Gastrocnemius medialis (tissue), 4 donors: ENCODE measurements around the gene PSMD7. TPM values are rescaled to one million over a fixed set of nuclear protein-coding genes. Genes with fewer than 3 reads are reported as not detected.

ENCODE experiments used
- total RNA-seq, 4 donors: library from RNA; depleted of rRNA; stranded (reverse); fragments of >200 nt; gene quantifications; one replicate each; pipeline versions ENCODE4 v1.1.0 to v1.2.3, GENCODE V29; 2016

PSMD7 gene
- total RNA-seq, 4 donors from 2014 or later = 190 to 267 (median 224) TPM

Other genes starting within 250 kb of the PSMD7 start
- gene NPIPB15, start 79.5 kb downstream of the PSMD7 start, total RNA-seq = 1 to 10 TPM in 2 of 4 donors, not detected in 2; 1.3 to 2.2 TPM
- gene CLEC18B, start 124.7 kb downstream of the PSMD7 start, total RNA-seq = 1 to 10 TPM in 2 of 4 donors, not detected in 2; 1.1 to 2.7 TPM